Endometrial microvascular endothelial cells (primary cell): ENCODE measurements around the gene STRADB. TPM values are rescaled to one million over a fixed set of nuclear protein-coding genes. Genes with fewer than 3 reads are reported as not detected.

Source experiments
- in situ Hi-C: cut with HindIII; loops from 2 replicates; pipeline ENCODE4 v1.10.0; 2017; ENCODE audit warnings: low sequenced_read_pairs, low pct_unique_long_range_greater_than_20kb; ENCODE audit errors: inconsistent ontology term
- total RNA-seq: library from RNA; depleted of rRNA; stranded (reverse); fragments of >200 nt; gene quantifications from one replicate; pipeline ENCODE4 v1.2.3, GENCODE V29; 2015; ENCODE audit errors: inconsistent ontology term

STRADB gene
- total RNA-seq, 1 donor from 2014 or later: 42.8 TPM

DNA sequence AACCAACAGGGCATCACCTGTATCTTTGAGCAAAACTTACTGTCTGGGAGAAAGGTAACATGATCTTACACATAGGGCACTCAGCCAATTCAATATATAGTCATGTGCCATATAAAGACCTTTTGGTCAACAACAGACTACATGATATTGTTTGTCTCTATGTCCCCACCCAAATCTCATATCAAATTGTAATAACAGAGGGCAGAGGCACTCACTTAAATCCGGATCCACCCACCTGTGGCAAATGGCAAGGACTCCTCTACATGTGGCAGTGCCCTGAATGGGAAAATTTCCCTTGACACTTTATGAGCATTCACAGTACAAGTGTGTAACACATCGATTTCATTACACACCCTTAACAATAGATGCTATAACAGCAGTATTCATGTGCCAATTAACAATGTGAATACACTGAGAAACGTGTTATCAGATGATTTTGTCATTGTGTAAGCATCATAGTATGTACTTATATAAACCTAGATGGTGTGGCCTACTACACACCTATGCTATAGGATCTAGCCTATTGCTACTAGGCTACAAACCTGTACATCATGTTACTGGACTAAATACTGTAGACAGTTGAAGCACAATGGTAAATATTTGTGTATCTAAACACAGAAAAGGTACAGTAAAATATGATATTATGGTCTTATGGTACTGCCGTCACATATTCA lies 64.2 kb downstream of the STRADB start:
- in situ Hi-C loops: no loop called here

DNA sequence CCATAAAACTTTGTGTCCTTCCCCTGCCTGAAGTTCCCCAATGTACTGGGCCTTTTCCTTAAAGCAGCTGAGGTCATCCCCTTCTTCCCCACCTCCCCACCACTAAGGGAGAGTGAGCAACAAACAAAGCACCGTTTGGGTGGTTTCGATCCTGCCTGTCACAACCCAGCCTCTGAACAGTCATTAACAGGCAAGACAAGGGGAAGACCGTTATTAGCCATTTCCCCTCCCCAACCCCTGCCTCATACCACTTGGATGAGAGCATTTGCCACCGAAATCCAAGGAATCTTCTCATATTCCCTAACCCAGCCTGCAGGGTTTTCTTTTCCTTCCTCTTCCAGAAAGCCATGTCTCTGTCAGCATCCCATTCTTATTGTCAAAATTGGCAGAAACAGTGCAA lies 65.6 kb downstream of the STRADB start:
- in situ Hi-C loops: no loop called here

DNA sequence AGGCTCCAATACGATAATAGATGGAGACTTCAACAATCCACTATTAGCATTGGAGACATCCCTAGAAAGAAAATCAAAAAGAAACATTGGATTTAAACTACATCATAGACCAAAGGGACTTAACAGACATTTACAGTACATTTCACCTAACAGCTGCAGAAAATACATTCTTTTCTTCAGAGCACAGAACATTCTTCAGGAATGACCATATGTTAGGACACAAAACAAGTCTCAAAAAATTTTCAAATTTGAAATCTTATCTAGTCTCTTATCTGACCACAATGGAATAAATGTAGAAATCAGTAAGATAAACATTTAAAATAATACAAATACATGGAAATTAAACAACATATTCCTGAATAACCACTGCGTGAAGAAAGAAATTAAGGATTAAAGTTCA lies 68.7 kb downstream of the STRADB start:
- in situ Hi-C loops: no loop called here

DNA sequence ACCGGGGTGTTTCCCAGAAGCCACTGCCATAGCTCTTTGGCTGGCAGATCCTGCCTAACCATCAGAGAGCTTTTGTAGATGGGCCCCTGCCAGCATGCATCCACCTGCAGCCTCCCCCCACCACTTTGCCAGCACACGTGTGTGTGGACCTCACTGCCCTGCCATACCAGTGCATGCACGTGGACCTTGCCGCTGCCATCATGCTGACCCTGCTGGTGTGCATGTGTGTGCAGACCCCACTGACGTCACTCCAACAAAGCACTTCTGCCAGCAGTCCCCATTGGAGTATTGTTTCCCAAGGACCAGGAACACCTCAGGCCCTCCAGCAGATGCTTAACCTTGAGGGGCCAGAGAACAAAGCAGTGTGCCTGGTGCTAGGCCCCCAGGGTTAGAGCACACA lies 71.4 kb downstream of the STRADB start:
- in situ Hi-C loops: no loop called here

DNA sequence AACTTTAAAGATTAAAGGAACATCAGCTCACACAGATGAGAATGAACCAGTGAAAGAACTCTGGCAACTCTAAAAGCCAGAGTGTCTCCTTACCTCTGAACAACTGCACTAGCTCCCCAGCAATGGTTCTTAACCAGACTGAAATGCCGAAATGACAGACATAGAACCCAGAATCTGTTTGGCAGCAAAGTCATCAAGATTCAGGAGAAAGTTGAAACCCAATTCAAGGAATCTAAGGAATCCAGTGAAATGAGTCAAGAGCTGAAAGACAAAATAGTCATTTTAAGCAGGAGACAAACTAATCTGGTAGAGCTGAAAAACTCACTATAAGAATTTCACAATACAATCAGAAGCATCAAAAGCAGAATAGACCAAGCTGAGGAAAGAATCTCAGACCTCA lies 72.0 kb downstream of the STRADB start:
- in situ Hi-C loops: no loop called here

Other genes starting within 250 kb of the STRADB start
- gene CASP8, start 191.2 kb upstream of the STRADB start, total RNA-seq: 32.7 TPM
- not detected for gene FLACC1, start 94.4 kb upstream of the STRADB start, total RNA-seq
- gene TRAK2, start 282 bp upstream of the STRADB start, total RNA-seq: 32.8 TPM
- 49.7 TPM for gene TMEM237, start 191.8 kb downstream of the STRADB start, total RNA-seq
- gene MPP4, start 246.9 kb downstream of the STRADB start, total RNA-seq: 11.0 TPM